HCT116 (cell line): ENCODE data around the gene HELT.

ENCODE experiments used
- EZH2 ChIP-seq: fragments of 200-600 bp; sonication (generic); IDR thresholded peaks from 2 replicates; pipeline ENCODE4 v1.6.1; 2017; ENCODE audit warnings: antibody characterized with exemption, mixed run types
- POLR2A ChIP-seq: IDR thresholded peaks from 2 replicates; pipeline ENCODE4 v1.7.0; 2011; ENCODE audit warnings: borderline replicate concordance; ENCODE audit not compliant: insufficient read depth, insufficient read length; ENCODE audit errors: extremely low read depth
- POLR2AphosphoS5 ChIP-seq: IDR thresholded peaks from 2 replicates; pipeline ENCODE4 v1.6.1; 2011; ENCODE audit warnings: mild to moderate bottlenecking, low read depth, low read length, moderate library complexity
- SRF ChIP-seq: IDR thresholded peaks from 2 replicates; pipeline ENCODE4 v1.6.1; 2012; ENCODE audit warnings: low read depth
- TF ChIP-seq, protein P1 (sequence below): IDR thresholded peaks from 2 replicates; pipeline ENCODE4 v1.6.1; 2012; ENCODE audit warnings: low read depth

DNA sequence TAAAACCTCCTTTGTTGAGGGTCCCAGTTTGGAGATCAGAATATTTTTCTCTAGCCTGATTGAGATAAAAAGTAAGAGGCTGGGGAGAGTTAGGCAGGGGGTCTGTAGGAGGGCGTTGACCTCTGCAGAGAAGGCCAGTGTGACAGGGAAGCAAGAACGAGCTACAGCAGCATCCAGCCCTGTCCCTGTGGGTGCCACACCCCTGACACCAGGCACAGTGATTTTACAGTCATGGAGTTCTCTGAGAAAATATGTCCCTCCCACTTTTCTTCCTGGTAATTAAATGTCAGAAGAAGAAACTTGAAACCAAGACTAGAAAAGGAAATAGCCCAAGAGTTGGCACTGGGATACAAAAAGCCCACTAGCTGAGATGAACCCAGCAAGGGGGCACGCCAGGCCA lies 25.0 kb upstream of the HELT start:
- TF ChIP-seq EZH2 = no peak
- no peak for TF ChIP-seq SRF
- TF ChIP-seq POLR2A = no peak
- TF ChIP-seq POLR2AphosphoS5 = no peak
- TF ChIP-seq, protein P1, sequence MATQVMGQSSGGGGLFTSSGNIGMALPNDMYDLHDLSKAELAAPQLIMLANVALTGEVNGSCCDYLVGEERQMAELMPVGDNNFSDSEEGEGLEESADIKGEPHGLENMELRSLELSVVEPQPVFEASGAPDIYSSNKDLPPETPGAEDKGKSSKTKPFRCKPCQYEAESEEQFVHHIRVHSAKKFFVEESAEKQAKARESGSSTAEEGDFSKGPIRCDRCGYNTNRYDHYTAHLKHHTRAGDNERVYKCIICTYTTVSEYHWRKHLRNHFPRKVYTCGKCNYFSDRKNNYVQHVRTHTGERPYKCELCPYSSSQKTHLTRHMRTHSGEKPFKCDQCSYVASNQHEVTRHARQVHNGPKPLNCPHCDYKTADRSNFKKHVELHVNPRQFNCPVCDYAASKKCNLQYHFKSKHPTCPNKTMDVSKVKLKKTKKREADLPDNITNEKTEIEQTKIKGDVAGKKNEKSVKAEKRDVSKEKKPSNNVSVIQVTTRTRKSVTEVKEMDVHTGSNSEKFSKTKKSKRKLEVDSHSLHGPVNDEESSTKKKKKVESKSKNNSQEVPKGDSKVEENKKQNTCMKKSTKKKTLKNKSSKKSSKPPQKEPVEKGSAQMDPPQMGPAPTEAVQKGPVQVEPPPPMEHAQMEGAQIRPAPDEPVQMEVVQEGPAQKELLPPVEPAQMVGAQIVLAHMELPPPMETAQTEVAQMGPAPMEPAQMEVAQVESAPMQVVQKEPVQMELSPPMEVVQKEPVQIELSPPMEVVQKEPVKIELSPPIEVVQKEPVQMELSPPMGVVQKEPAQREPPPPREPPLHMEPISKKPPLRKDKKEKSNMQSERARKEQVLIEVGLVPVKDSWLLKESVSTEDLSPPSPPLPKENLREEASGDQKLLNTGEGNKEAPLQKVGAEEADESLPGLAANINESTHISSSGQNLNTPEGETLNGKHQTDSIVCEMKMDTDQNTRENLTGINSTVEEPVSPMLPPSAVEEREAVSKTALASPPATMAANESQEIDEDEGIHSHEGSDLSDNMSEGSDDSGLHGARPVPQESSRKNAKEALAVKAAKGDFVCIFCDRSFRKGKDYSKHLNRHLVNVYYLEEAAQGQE = no peak
